Immature natural killer cell (primary cell): ENCODE measurements around the gene CLSTN2. TPM values are rescaled to one million over a fixed set of nuclear protein-coding genes. Genes with fewer than 3 reads are reported as not detected.

Experiments
- DNase-seq, 3 donors: peaks; one replicate each; pipeline ENCODE4 v3.0.0; 2022; ENCODE audit warnings: mixed read lengths in 1 of 3
- H3K27ac Mint-ChIP-seq, 6 donors: one replicate each; pipeline ENCODE4 v1.8.0; 2020; ENCODE audit warnings: mixed read lengths in 6 of 6, mild to moderate bottlenecking in 5 of 6, inconsistent platforms in 4 of 6, moderate library complexity in 3 of 6
- H3K27me3 Mint-ChIP-seq, 3 donors: one replicate each; pipeline ENCODE4 v1.8.0; 2020 to 2021; ENCODE audit warnings: low read depth in 3 of 3, mild to moderate bottlenecking in 3 of 3, mixed read lengths in 3 of 3, moderate library complexity in 3 of 3, inconsistent platforms in 1 of 3
- H3K36me3 Mint-ChIP-seq, 3 donors: one replicate each; pipeline ENCODE4 v1.8.0; 2020; ENCODE audit warnings: mixed read lengths in 3 of 3, inconsistent platforms in 2 of 3, mild to moderate bottlenecking in 2 of 3
- H3K4me1 Mint-ChIP-seq, 2 donors: one replicate each; pipeline ENCODE4 v1.8.0; 2020; ENCODE audit warnings: inconsistent platforms in 2 of 2, mild to moderate bottlenecking in 2 of 2, mixed read lengths in 2 of 2, moderate library complexity in 1 of 2
- H3K4me3 Mint-ChIP-seq, 5 donors: one replicate each; pipeline ENCODE4 v1.8.0; 2020; ENCODE audit warnings: mild to moderate bottlenecking in 5 of 5, mixed read lengths in 5 of 5, inconsistent platforms in 3 of 5, moderate library complexity in 3 of 5
- H3K9me3 Mint-ChIP-seq, 6 donors: one replicate each; pipeline ENCODE4 v1.8.0; 2020; ENCODE audit warnings: mild to moderate bottlenecking in 6 of 6, mixed read lengths in 6 of 6, inconsistent platforms in 4 of 6, moderate library complexity in 3 of 6
- polyA plus RNA-seq, 3 donors: library from polyadenylated mRNA; unstranded; fragments of 300-500 nt; fragmentation: Illumina TruSeq; gene quantifications; one replicate each; pipeline ENCODE4 v1.2.3, GENCODE V29; 2021

CLSTN2 gene
- polyA plus RNA-seq, 3 donors from 2014 or later: not detected

- H3K9me3 Mint-ChIP-seq: peaks cover 0 to 6% (median 0%) of the 10 kb centered on the region in 6 donors
Measured at GRCh38 chr3:140294058-140294457, 359.1 kb downstream of the CLSTN2 start.

GRCh38 chr3:140296796-140297352 is 361.9 kb downstream of the CLSTN2 start:
- DNase-seq: no peak
- Mint-ChIP-seq H3K9me3 (peaks cover 0 to 2% (median 0%) of the 10 kb centered on the region in 6 donors), H3K4me3 (no peak overlapping the region), H3K4me1 (no peaks in the 10 kb centered on the region), H3K36me3 (no peaks in the 10 kb centered on the region), H3K27me3 (peaks cover 2 to 4% (median 4%) of the 10 kb centered on the region in 3 donors), H3K27ac (no peak overlapping the region)

More at GRCh38 chr3:140294058-140294457, 359.1 kb downstream of the CLSTN2 start:
- peaks cover 0 to 4% (median 2%) of the 10 kb centered on the region in 3 donors for H3K27me3 Mint-ChIP-seq
- no peaks in the 10 kb centered on the region for H3K4me1 Mint-ChIP-seq
- H3K27ac Mint-ChIP-seq: no peak overlapping the region
- DNase-seq: no peak
- no peak overlapping the region for H3K4me3 Mint-ChIP-seq
- H3K36me3 Mint-ChIP-seq: no peaks in the 10 kb centered on the region

GRCh38 chr3:140298043-140298442 is 363.1 kb downstream of the CLSTN2 start:
- H3K27me3 Mint-ChIP-seq: peaks cover 2 to 4% (median 4%) of the 10 kb centered on the region in 3 donors
- no peaks in the 10 kb centered on the region for H3K9me3 Mint-ChIP-seq
- DNase-seq: no peak
- H3K4me1 Mint-ChIP-seq: no peaks in the 10 kb centered on the region
- no peak overlapping the region for H3K27ac Mint-ChIP-seq
- H3K36me3 Mint-ChIP-seq: no peaks in the 10 kb centered on the region
- no peak overlapping the region for H3K4me3 Mint-ChIP-seq

- H3K4me3 Mint-ChIP-seq: no peak overlapping the region
- DNase-seq: no peak
- no peaks in the 10 kb centered on the region for H3K9me3 Mint-ChIP-seq
- H3K36me3 Mint-ChIP-seq: no peaks in the 10 kb centered on the region
- H3K27ac Mint-ChIP-seq: no peak overlapping the region
- H3K27me3 Mint-ChIP-seq: peaks cover 2 to 4% (median 4%) of the 10 kb centered on the region in 3 donors
- no peaks in the 10 kb centered on the region for H3K4me1 Mint-ChIP-seq
Measured at GRCh38 chr3:140298569-140299070, 363.6 kb downstream of the CLSTN2 start.

- no peaks in the 10 kb centered on the region for H3K9me3 Mint-ChIP-seq
- no peak for DNase-seq
- H3K36me3 Mint-ChIP-seq: no peaks in the 10 kb centered on the region
- H3K27me3 Mint-ChIP-seq: peaks cover 4 to 6% (median 5%) of the 10 kb centered on the region in 3 donors
- no peaks in the 10 kb centered on the region for H3K4me1 Mint-ChIP-seq
- no peak overlapping the region for H3K4me3 Mint-ChIP-seq
- no peak overlapping the region for H3K27ac Mint-ChIP-seq
Measured at GRCh38 chr3:140303875-140304274, 368.9 kb downstream of the CLSTN2 start.

- Mint-ChIP-seq H3K36me3 (no peaks in the 10 kb centered on the region), H3K27ac (no peak overlapping the region), H3K4me3 (no peak overlapping the region), H3K27me3 (peaks cover 2 to 4% (median 4%) of the 10 kb centered on the region in 3 donors), H3K4me1 (no peaks in the 10 kb centered on the region), H3K9me3 (peaks cover 0 to 4% (median 0%) of the 10 kb centered on the region in 6 donors)
- no peak for DNase-seq
Measured at GRCh38 chr3:140308535-140308934, 373.6 kb downstream of the CLSTN2 start.

GRCh38 chr3:140311428-140311827 is 376.4 kb downstream of the CLSTN2 start:
- Mint-ChIP-seq H3K9me3 (peaks cover 0 to 4% (median 0%) of the 10 kb centered on the region in 6 donors), H3K4me3 (no peak overlapping the region), H3K4me1 (no peaks in the 10 kb centered on the region), H3K36me3 (no peaks in the 10 kb centered on the region), H3K27ac (no peak overlapping the region), H3K27me3 (peaks cover 2 to 6% (median 4%) of the 10 kb centered on the region in 3 donors)
- DNase-seq: no peak

- H3K4me3 Mint-ChIP-seq: no peak overlapping the region
- no peak overlapping the region for H3K27ac Mint-ChIP-seq
- DNase-seq: no peak
- H3K36me3 Mint-ChIP-seq: no peaks in the 10 kb centered on the region
- peaks cover 0 to 13% (median 5%) of the 10 kb centered on the region in 3 donors for H3K27me3 Mint-ChIP-seq
- H3K9me3 Mint-ChIP-seq: no peaks in the 10 kb centered on the region
- no peaks in the 10 kb centered on the region for H3K4me1 Mint-ChIP-seq
Measured at GRCh38 chr3:140315955-140316354, 381.0 kb downstream of the CLSTN2 start.

- no peak for DNase-seq
- H3K27me3 Mint-ChIP-seq: peaks cover 0 to 14% (median 5%) of the 10 kb centered on the region in 3 donors
- H3K27ac Mint-ChIP-seq: no peak overlapping the region
- no peak overlapping the region for H3K4me3 Mint-ChIP-seq
- H3K4me1 Mint-ChIP-seq: no peaks in the 10 kb centered on the region
- H3K9me3 Mint-ChIP-seq: no peaks in the 10 kb centered on the region
- no peaks in the 10 kb centered on the region for H3K36me3 Mint-ChIP-seq
Measured at GRCh38 chr3:140316466-140316865, 381.5 kb downstream of the CLSTN2 start.

- Mint-ChIP-seq H3K4me3 (no peak overlapping the region), H3K9me3 (no peaks in the 10 kb centered on the region), H3K4me1 (no peaks in the 10 kb centered on the region), H3K36me3 (no peaks in the 10 kb centered on the region), H3K27me3 (peaks cover 0 to 16% (median 5%) of the 10 kb centered on the region in 3 donors), H3K27ac (no peak overlapping the region)
- no peak for DNase-seq
Measured at GRCh38 chr3:140316868-140317400, 381.9 kb downstream of the CLSTN2 start.

GRCh38 chr3:140319739-140320138 is 384.8 kb downstream of the CLSTN2 start:
- H3K27ac Mint-ChIP-seq: no peak overlapping the region
- no peaks in the 10 kb centered on the region for H3K4me1 Mint-ChIP-seq
- H3K9me3 Mint-ChIP-seq: no peaks in the 10 kb centered on the region
- H3K27me3 Mint-ChIP-seq: peaks cover 0 to 16% (median 5%) of the 10 kb centered on the region in 3 donors
- H3K4me3 Mint-ChIP-seq: no peak overlapping the region
- no peak for DNase-seq
- no peaks in the 10 kb centered on the region for H3K36me3 Mint-ChIP-seq

GRCh38 chr3:140323561-140323960 is 388.6 kb downstream of the CLSTN2 start:
- no peaks in the 10 kb centered on the region for H3K36me3 Mint-ChIP-seq
- peaks cover 0 to 5% (median 0%) of the 10 kb centered on the region in 6 donors for H3K9me3 Mint-ChIP-seq
- no peaks in the 10 kb centered on the region for H3K4me1 Mint-ChIP-seq
- no peak overlapping the region for H3K4me3 Mint-ChIP-seq
- H3K27me3 Mint-ChIP-seq: peaks cover 0 to 9% (median 0%) of the 10 kb centered on the region in 3 donors
- DNase-seq: no peak
- no peak overlapping the region for H3K27ac Mint-ChIP-seq

GRCh38 chr3:140332131-140332530 is 397.1 kb downstream of the CLSTN2 start:
- Mint-ChIP-seq H3K27me3 (peaks cover 1 to 6% (median 2%) of the 10 kb centered on the region in 3 donors), H3K9me3 (peaks cover 0 to 5% (median 0%) of the 10 kb centered on the region in 6 donors), H3K4me3 (no peak overlapping the region), H3K27ac (no peak overlapping the region), H3K4me1 (no peaks in the 10 kb centered on the region), H3K36me3 (no peaks in the 10 kb centered on the region)
- DNase-seq: no peak

- H3K27ac Mint-ChIP-seq: no peak overlapping the region
- DNase-seq: no peak
- H3K27me3 Mint-ChIP-seq: peaks cover 1 to 5% (median 4%) of the 10 kb centered on the region in 3 donors
- H3K4me1 Mint-ChIP-seq: no peaks in the 10 kb centered on the region
- no peak overlapping the region for H3K4me3 Mint-ChIP-seq
- no peaks in the 10 kb centered on the region for H3K9me3 Mint-ChIP-seq
- H3K36me3 Mint-ChIP-seq: no peaks in the 10 kb centered on the region
Measured at GRCh38 chr3:140334132-140334929, 399.3 kb downstream of the CLSTN2 start.
